Fibroblast of lung (primary cell): Measurements from ENCODE around the gene TFB2M.

Experiments used
- CTCF ChIP-seq, 2 donors: IDR thresholded peaks in 1 of 2; conservative IDR thresholded peaks in 1 of 2; 1 replicate in 1 of 2; 2 replicates in 1 of 2; pipeline ENCODE4 v1.5.1; 2011 to 2012; ENCODE audit warnings: low read length in 2 of 2, control low read depth in 1 of 2, inconsistent platforms in 1 of 2, low read depth in 1 of 2, mild to moderate bottlenecking in 1 of 2
- EZH2 ChIP-seq: IDR thresholded peaks from 2 replicates; pipeline ENCODE4 v1.5.1; 2012; ENCODE audit warnings: low read length, control low read depth, mild to moderate bottlenecking; ENCODE audit errors: missing control alignments

GRCh38 chr1:246526380-246526779, 39.7 kb downstream of the TFB2M start:
- TF ChIP-seq CTCF (conservative IDR thresholded peaks at IDR 0.05 in 1 of 2, IDR thresholded peaks at IDR 0.05 in 1 of 2; ENCODE audit: low read depth in 1 of 2, low read length in 2 of 2) (no peak), EZH2 (no peak)
